Activated B cell treated with CpG ODN at 0.5 μM for 24 hours (primary cell): ENCODE results near the gene CEBPB. TPM values are rescaled to one million over a fixed set of nuclear protein-coding genes. Genes with fewer than 3 reads are reported as not detected.
"Not testable (repeated sequence)": the region's sequence is repeated elsewhere in the genome, so short reads cannot be mapped to it uniquely, and the experiment has no call there.

Source experiments
- ATAC-seq: fragments of 200-7000 bp; cut with Tn5 transposase; one replicate; pipeline ENCODE4 v1.10.0; 2021; ENCODE audit warnings: low read depth, mild to moderate bottlenecking, moderate library complexity
- CTCF ChIA-PET: fragments of 350-600 bp; sonication (Branson Sonifier 250); formaldehyde crosslinking; loops from one replicate; lab custom pipeline; 2021; ENCODE audit warnings: antibody characterized with exemption; lab: Charles Lee
- POLR2A ChIA-PET: fragments of 350-600 bp; sonication (Branson Sonifier 250); formaldehyde crosslinking; loops from one replicate; lab custom pipeline; 2021; ENCODE audit warnings: antibody characterized with exemption; lab: Charles Lee
- DNase-seq: peaks from one replicate; pipeline ENCODE4 v3.0.0; 2022
- H3K27ac Mint-ChIP-seq: one replicate; pipeline ENCODE4 v1.8.0; 2020; ENCODE audit warnings: mixed read lengths
- H3K27me3 Mint-ChIP-seq: one replicate; pipeline ENCODE4 v1.8.0; 2021; ENCODE audit warnings: mixed read lengths
- H3K36me3 Mint-ChIP-seq: one replicate; pipeline ENCODE4 v1.8.0; 2021; ENCODE audit warnings: low read depth, mixed read lengths
- H3K4me1 Mint-ChIP-seq: one replicate; pipeline ENCODE4 v1.8.0; 2021; ENCODE audit warnings: mixed read lengths
- H3K4me3 Mint-ChIP-seq: one replicate; pipeline ENCODE4 v1.8.0; 2020; ENCODE audit warnings: mild to moderate bottlenecking, mixed read lengths
- H3K9me3 Mint-ChIP-seq: one replicate; pipeline ENCODE4 v1.8.0; 2020; ENCODE audit warnings: mixed read lengths
- CTCF ChIP-seq: fragments of 200-600 bp; IDR thresholded peaks from one replicate; pipeline ENCODE4 v1.8.0; 2022; ENCODE audit warnings: antibody characterized with exemption, mild to moderate bottlenecking
- intact Hi-C: fragments of 100-400 bp; cut with micrococcal nuclease; formaldehyde crosslinking; loops from one replicate; pipeline ENCODE4 v1.15.1; 2024
- total RNA-seq: library from RNA; stranded (reverse); gene quantifications from 2 replicates; pipeline ENCODE4 v1.2.3, GENCODE V29; 2022

The CEBPB gene
- total RNA-seq, 1 donor from 2014 or later = 23.5 TPM

DNA sequence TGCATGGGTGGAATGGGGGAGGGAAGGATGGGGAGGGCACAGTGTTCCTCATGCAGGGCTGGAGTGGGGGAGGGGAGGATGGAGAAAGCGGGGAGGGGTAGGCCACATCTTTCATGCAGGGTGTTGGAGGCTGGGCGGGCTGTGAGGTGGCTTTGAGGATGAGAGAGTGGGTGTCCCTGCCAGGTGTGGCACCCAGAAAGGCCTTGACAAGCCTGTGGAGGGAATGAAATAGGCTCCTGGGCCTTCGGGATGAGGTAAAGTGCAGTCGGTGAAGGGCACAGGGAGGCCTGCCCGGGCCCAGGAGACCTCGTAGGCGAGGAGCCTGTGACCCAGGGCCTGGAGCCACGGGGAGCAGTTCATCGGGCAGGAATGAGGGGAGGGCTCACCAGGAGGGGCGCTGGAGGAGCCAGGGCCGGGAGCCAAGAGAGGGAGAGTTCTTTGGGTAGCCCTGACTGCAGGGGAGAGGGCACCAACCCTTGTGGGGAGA, 7.6 kb downstream of the CEBPB start:
- ATAC-seq = no peak
- Mint-ChIP-seq H3K4me3 (no peak overlapping the region), H3K27ac (no peak overlapping the region), H3K27me3 (no peaks in the 10 kb centered on the region), H3K36me3 (peaks cover 18% of the 10 kb centered on the region), H3K9me3 (peaks cover 3% of the 10 kb centered on the region), H3K4me1 (peaks cover 17% of the 10 kb centered on the region)
- no peak for TF ChIP-seq CTCF
- intact Hi-C loops = no loop called here
- ChIA-PET CTCF (no interaction called here), POLR2A (no interaction called here)
- no peak for DNase-seq

GRCh38 chr20:50198716-50199115, 8.1 kb downstream of the CEBPB start:
- CTCF ChIA-PET = no interaction called here
- no peak overlapping the region for H3K27ac Mint-ChIP-seq
- no peak for DNase-seq

GRCh38 chr20:50199703-50200102, 9.1 kb downstream of the CEBPB start:
- Mint-ChIP-seq H3K4me3 (no peak overlapping the region), H3K4me1 (peaks cover 5% of the 10 kb centered on the region), H3K9me3 (peaks cover 8% of the 10 kb centered on the region), H3K36me3 (peaks cover 5% of the 10 kb centered on the region), H3K27ac (no peak overlapping the region), H3K27me3 (peaks cover 2% of the 10 kb centered on the region)
- DNase-seq = no peak
- TF ChIP-seq CTCF = no peak
- POLR2A ChIA-PET = no interaction called here
- ATAC-seq = no peak
- CTCF ChIA-PET = no interaction called here
- intact Hi-C loops = no loop called here

More at GRCh38 chr20:50198716-50199115, 8.1 kb downstream of the CEBPB start:
- ATAC-seq = no peak
- POLR2A ChIA-PET = no interaction called here
- TF ChIP-seq CTCF = no peak
- Mint-ChIP-seq H3K36me3 (peaks cover 14% of the 10 kb centered on the region), H3K4me1 (peaks cover 12% of the 10 kb centered on the region), H3K27me3 (no peaks in the 10 kb centered on the region), H3K9me3 (peaks cover 3% of the 10 kb centered on the region), H3K4me3 (no peak overlapping the region)
- intact Hi-C loops = no loop called here

GRCh38 chr20:50200482-50201104, 10.0 kb downstream of the CEBPB start:
- ATAC-seq = no peak
- ChIA-PET POLR2A (interaction anchor here (0.5 kb wide), 1 partner anchor 257 kb away, joined by 4 read pairs; no protein-coding TSS in a partner anchor), CTCF (no interaction called here)
- Mint-ChIP-seq H3K9me3 (peaks cover 8% of the 10 kb centered on the region), H3K36me3 (no peaks in the 10 kb centered on the region), H3K27ac (no peak overlapping the region), H3K27me3 (peaks cover 2% of the 10 kb centered on the region), H3K4me3 (no peak overlapping the region), H3K4me1 (no peaks in the 10 kb centered on the region)
- intact Hi-C loops = no loop called here
- no peak for TF ChIP-seq CTCF
- DNase-seq = no peak

DNA sequence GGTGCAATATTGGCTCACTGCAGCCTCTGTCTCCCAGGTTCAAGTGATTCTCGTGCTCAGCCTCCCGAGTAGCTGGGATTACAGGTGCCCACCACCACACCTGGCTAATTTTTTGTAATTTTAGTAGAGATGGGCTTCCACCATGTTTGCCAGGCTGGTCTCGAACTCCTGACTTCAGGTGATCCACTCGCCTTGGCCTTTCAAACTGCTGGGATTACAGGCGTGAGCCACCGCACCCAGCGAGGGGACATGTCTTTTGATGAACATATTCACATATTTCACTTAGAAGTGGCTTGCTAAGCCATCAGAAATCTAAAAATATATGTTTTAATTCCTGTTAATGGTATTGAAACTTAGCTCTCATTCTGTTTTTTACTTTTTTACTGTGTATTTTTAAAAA, 11.1 kb downstream of the CEBPB start:
- H3K9me3 Mint-ChIP-seq, H3K36me3 Mint-ChIP-seq, intact Hi-C loops: not testable (repeated sequence)

More for the DNA sequence above, 11.1 kb downstream of the CEBPB start:
- H3K27ac Mint-ChIP-seq, ATAC-seq, H3K4me1 Mint-ChIP-seq, POLR2A ChIA-PET, H3K27me3 Mint-ChIP-seq, H3K4me3 Mint-ChIP-seq, DNase-seq: not testable (repeated sequence)
- CTCF ChIA-PET = interaction anchor here (0.7 kb wide), 1 partner anchor 263 kb away, joined by 3 read pairs; no protein-coding TSS in a partner anchor
